HTR-8/SVneo (cell line): ENCODE results near the gene ARID3B.

Experiments used
- DNase-seq: peaks from one replicate; pipeline ENCODE4 v3.0.0; 2011; ENCODE audit warnings: low spot score, mixed read lengths; ENCODE audit not compliant: insufficient read length
- FAIRE-seq: peaks from 2 replicates; lab custom pipeline; 2011; peaks lifted over from hg19 to GRCh38; lab: Jason Lieb, UNC

ARID3B gene

DNA sequence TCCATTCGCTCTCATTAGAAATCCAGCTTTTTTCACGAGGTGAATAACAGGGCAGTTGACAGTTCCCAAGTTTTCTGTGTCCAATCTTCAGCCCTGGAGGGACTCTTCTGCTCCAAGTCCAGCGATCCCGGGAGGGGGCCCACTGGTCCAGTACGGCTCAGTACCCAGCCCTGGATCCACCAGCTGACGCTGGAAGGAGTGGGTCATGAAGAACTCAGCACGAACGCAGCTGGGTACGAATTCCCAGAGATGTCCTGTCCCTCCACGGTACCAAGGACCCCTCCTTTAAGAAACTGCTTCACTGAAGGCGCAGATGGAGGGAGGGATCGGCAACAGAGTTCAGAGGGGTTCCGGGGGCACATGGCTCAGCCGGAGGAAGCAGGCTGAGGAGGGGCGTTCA, 58.1 kb downstream of the ARID3B start:
- FAIRE-seq (no peak), DNase-seq (no peak)

DNA sequence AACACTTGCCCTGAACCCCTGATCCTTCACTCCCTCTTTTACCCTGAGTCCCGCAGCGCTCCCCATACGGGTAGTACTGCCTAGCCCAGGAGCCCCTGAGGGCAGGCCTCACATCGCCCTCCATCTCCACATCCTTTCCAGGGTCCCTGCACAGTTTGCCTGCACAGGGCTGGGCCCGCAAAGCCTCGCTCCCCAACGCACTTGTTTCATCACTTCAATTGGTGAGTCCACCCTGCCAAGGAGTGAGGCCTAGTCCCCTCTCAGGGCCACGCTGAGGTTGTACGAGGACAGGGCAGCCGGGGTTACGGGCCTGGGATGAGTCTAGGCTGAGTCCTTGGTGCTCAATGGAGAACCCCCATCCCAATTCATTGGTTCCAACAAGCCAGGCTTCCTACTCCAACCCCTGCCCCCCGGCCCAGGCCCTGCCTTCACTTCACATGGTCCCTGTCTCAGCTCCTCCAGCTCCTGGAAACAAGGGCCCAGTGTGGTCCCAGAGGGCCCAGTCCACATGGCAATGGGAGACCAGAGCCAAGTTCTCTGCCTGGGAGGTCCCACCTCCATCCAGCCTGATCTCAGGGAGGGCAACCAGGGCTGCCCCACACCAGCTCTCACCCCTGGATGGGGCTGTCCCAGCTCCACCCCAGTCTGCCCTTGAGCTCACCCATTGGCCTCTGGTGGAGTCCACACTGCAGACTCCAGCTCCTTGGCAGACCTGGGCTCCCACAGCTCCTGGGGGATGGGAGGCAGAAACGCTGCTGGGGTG, 62.2 kb downstream of the ARID3B start:
- FAIRE-seq (no peak), DNase-seq (no peak)

DNA sequence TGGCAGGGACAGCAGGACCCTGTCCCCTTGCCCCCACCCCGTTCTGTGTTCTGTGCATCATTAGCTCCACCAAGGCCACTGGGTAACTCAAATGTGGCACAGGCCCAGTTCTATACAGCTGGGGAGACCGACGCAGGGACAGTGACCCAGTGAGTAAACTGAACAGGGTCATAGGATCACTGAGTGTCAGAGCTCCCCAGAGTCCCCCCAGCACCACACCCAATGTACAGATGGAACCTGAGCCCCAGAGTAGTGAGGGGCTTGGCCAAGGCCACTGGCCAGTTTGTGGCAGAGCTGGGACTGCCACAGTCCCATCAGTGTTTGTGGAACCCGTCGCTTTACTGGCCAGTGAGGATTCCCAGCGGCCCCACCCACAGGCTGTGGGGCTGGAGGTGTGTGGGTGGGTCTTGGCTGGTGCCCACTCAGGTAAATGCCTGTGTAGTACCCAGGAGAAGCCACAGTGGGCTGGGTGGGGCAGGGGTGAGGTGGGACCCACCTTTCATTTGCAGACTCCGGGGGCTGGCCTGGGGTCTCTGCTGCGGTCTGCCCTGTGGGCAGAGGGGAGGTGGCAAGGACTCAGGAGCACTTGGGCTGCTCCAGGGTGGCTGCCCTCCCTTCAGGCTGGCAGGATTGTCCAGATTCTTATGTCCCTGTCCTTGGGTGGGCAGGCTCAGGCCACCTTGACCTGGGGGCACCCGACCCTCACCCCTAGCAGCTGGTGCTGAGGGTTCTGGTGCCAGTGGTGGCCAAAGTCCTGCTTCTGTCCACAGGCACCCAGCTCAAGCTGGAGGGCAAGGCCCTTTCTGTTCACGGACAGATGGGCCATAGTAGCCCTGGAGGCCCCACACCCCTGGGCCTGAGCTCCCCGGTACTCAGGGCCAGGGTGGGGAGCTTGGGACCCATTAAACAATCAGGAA, 63.0 kb downstream of the ARID3B start:
- DNase-seq (no peak), FAIRE-seq (no peak)

DNA sequence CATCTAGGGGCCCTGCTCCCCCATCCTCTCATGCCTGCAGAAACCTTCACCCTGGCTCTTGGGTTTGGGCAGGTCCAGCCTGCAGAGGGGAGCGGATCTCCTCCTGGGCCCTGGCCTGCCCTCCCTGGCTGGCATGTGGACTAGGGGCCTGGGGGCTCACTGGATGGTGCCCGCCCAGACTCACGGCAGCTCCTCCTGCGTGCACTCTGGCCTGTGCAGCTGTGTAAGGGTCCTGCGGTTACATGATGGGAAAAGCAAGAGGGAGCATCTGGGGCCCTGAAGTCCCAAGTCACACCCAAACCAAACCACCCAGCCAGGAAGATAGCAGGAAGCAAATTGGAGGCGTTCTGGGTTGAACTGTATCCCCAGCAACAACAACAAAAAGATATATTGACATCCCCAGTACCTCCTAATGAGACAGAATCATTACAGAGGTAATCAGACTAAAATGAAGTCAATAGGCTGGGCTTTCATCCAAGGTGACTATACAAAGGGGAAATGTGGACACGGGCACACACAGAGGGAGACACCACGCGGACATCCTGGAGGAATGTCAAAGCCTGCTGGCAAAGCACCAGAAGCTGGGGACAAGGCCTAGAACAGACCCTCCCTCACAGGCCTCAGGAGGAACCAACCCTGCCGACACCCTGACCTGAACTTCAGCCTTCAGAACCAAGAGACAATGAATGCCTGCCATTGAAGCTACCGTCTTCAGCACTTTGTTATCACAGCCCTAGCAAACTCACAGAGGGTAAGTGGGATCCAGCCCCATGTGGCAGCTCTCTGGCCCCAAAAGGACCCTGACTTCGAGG, 64.2 kb downstream of the ARID3B start:
- DNase-seq: no peak
- FAIRE-seq: no peak

DNA sequence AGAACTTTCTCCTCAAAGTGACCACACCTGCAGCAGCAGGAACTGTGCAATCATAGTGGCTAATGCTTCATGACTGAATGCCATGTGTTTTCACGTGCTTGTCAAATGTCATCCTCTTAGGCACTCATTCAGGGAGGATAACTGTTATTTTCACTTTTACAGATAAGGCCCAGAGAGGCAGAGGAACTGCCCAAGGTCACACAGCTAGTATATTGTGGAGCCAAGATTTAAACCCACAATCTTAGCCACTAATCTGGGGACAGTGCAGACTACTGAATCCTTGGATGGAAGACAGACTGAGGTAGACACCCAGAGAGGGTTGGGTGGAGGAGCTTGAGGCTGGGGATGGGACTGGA, 64.8 kb downstream of the ARID3B start:
- DNase-seq (no peak), FAIRE-seq (no peak)

DNA sequence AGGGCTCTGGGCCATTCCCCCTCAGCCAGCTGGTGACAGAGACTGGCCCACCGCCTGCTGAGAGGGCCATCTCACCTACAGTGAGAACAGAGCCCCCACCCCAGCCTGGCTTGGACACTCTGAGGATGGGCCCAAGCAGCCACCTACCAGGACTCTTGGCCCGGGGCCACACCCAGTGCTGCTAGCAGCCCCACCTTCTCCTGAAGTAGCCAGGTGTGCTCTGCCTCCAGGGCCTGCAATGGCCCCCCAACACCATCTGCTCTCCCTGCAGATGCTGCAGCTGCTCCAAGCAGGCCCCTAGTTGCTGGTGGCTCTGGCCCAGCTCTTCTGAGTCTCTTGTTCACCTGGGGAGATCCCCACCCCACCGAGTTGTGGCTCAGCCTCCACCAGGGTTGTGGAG, 67.8 kb downstream of the ARID3B start:
- DNase-seq (no peak), FAIRE-seq (no peak)

DNA sequence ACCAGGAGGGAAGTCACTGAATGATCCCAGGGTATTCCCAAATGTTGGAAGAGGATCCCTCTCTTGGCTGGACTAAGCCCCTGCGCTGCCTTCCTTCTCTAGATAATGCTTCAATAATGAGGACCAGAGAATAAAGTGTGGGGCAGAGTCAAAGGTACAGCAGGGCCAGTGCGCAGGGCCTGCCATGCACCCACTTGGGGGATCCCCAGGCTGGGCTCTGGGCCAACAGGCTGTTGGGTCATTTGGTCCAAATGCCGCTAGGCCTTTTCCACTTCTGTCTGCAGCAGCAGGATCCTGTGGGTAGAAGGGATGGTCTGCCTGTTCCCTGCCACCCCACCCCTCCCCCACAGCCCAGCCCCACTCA, 68.9 kb downstream of the ARID3B start:
- no peak for FAIRE-seq
- no peak for DNase-seq

DNA sequence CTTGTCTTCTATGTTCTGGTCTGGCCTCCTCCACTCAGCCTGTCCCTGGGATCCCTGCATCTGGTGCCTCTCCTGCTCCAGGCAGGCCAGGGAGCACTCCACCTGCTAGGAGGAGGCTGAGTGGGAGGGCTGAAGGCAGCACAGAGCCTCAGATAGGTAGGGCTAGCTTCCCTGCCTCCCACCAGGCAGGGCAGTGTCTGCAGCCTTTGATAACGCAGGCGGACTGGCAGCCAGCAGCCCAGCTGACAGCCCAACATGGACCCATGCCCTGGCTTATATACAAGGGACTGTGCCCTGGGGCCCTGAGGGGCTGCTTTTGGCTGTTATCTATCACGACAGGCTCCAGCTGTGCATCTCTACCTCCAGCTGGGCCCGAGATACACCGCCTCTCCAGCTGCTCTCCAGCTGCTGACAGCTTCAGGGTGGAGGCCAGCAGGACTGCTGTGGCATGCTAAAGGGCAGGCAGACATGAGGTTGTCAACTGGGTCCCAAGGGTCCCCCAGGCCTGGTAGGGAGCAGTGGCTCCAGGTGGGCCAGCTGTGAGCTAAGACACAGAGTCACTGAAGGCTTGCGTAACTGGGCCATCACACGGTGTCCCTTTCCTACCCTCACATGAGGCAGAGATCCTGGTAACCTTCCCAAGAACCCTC, 69.4 kb downstream of the ARID3B start:
- DNase-seq (no peak), FAIRE-seq (no peak)

DNA sequence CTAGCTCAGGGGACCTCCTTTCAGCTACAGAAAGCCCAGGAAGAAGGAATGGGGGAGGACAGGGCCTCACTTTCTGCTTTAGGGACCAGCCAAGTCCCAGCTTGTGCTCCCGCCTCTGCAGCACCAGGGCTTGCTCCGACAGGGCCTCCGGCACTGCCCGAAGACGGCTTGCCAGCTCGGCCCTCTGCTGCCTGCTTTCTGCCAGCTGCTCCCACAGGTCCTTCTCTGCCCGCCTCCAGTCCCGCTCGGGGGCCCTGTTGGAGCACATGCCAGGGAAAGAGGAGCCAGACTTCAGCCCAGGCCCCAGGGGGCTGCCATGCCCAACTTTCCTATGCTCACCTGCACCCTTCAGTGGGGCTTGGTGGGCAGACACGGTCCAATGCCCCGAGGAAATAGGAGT, 70.3 kb downstream of the ARID3B start:
- DNase-seq (no peak), FAIRE-seq (no peak)

DNA sequence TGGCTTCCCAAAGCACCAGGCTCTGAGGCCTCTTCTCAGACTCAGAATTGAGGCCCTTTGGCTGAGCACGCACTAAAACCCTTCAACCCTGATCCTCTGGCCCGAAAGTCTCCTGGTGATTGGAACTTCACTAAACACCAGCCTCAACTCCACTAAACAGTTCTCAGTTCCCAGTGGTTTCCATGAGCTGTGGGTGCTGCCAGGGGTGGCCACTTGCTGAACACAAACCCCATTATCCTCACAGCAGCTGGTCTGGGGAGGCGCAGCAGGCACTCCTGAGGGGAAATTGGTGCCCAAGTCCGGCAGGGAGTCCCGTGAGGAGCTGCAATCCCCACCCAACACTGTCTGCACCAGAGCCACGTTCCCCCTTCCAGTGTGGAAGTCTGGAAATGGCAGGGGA, 70.8 kb downstream of the ARID3B start:
- FAIRE-seq (no peak), DNase-seq (no peak)

DNA sequence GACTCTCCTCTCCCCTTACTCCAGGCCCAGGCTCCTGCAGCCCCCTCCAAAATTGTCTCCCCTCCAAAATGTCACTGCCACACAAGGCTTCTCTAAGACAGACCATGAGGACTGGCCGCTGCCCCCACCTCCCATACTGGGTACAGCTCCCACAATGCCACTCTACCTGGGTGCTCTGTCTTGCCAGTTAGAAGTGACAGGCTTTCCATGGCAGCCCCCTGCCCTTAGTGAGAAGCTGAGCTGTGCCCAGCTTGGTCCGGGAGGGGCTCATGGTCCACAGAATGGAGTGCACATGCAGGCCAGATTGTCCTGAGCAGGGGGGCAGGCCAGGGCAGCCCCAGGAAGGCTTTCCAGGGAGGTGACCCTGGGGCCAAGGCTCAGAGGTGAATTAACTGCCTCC, 71.7 kb downstream of the ARID3B start:
- FAIRE-seq (no peak), DNase-seq (no peak)

DNA sequence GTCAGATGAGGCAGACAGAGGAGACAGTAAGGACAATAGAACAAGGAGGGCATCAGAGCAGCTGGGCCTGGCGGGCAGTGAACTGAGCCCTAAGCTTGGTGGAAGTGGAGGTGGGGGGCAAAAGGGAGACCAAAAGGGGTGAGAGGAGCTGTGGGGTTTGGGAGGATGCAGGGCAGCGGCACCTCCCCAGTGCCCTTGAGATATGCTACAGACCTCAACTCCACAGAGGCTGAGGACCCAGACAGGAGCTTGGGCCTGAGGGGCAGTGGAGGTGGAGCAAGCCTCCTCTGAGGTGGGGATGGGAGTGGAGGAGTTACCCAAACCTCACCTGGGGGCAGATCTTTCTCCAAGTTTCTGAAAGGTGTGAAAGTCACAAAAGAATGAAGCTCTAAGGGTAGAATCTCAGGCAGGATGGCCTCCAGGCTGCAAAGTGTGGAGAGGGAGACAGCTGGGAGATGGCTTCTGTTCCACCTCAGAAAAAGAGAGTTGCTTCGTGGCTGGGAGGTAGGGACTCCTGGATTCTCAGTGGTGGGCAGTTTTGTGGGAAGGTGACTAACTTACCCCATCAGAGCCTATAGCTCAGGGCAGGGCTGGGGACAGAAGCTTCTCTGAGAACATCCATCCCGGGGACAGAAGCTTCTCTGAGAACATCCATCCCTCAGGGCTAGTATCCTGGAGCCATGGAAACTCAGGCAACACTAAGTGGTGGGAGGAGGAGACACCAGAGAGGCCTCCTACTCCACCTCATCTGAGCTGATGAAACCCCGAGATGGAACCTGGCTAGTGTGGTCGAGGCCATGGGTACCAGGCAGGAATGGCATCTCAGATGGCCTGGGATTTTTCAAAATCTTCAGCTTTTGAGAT, 72.3 kb downstream of the ARID3B start:
- DNase-seq: no peak
- FAIRE-seq: no peak

DNA sequence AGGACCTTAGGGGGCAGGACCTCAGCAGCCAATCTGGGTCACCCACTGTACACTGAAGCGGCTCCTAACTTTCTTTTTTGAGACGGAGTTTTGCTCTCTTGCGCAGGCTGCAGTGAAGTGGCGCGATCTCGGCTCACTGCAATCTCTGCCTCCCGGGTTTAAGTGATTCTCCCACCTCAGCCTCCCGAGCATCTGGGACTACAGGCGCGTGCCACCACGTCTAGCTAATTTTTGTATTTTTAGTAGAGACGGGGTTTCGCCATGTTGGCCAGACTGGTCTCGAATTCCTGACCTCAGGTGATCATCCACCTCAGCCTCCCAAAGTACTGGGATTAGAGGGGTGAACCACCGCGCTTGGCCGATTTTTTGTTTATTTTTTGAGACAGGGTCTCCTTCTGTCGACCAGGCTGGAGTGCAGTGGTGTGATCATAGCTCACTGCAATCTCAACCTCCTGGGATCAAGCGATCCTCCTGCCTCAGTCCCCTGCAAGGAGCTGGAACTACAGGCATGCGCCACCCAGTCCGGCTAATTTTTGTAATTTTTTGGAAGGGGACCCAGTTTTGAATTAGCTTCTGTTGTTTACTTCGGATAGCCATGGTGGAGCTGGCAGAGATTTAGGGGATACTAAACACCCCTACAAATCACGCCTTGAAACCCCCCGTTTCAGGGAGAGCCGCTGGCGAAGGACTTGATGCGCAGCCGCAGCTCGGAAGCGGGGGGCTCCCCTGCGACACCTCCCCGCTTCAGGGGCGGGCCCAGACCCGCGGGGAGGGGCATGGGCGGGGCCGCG, 73.1 kb downstream of the ARID3B start:
- peak; percentile 92 for DNase-seq
- FAIRE-seq: no peak

DNA sequence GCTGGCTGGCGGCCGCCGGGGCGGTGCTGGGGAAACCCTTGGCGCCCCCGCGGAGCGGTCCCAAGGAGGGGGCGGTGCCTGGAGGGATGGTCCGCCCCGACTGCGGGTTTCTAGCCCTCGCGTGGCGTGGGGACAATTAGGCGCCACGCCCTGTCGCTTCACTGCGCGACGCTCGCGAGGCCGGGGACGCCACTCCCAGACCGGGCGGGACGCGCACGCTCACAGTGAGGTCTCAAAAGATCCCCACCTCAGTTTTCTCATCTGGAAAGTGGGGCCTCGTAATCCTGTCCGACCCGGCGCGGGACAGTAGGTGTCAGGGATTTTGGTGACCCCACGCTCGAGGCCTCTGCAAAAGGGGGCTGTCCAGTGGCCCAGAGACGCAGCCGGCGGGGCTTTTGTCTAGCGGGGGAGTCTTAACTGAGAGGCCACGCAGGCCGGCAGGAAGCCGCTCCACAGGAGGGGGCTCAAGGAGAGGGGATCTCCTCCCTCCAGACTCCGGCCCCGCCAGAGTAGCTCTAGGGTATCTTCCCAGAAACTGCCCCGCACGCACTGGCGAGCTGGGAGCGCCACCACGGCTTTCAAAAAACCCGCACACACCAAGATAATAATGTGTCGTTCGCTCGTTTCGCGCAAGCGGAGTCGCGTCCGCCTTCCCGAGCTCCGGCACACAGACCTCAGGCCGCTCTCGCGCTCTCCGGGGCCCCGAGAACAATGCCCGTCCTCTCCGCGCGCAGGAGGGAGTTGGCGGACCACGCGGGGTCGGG, 73.9 kb downstream of the ARID3B start:
- FAIRE-seq: no peak
- DNase-seq: no peak

DNA sequence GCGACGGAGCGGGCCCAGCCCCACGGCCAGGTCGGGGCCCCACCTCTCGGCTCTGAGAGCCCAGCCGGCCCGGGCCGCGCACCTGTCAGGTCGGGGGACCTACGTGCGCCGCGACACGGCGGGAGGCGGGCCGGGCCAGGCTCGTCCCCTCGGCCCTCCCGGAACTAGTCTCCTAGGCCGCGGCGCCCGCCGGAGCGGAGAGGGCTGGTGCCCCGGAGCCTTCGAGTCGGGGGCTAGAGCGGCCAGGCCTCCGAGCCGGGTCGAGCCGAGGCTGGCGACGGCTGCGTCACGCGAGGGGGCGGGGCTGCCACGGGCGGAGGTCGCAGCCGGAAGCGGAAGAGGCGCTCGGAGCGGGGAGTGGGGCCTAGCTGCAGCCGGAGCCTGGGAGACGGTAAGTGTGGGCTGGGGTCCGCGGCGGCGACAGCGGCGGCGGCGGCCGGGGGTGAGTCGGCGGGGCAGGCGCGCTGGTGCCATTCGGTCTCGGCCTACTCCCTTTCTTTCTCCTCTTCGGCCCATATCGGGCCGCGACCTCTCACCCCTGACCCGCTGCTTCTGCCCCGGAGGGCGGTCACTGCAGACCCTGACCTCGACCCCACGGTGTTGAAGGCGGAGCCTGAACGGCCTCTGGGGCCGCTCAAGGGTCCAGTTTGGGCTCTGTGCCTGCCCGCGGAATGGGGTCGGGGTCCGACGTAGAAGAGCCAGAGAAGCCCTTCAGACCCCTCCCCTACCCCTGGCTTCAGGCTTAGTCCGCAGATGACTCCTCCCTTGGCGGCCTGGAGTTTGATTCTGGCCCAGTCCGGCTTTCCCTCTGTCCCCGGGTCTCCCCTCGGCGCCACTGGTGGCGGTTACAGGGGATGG, 74.7 kb downstream of the ARID3B start, which contains the start of gene CLK3:
Gene CLK3 (plus strand): TSS at position 329 of the 858 bp plus-strand sequence. CDS start 3,361 bp downstream, outside the sequence.
- FAIRE-seq: peak; percentile 92
- DNase-seq: peak; percentile 93

DNA sequence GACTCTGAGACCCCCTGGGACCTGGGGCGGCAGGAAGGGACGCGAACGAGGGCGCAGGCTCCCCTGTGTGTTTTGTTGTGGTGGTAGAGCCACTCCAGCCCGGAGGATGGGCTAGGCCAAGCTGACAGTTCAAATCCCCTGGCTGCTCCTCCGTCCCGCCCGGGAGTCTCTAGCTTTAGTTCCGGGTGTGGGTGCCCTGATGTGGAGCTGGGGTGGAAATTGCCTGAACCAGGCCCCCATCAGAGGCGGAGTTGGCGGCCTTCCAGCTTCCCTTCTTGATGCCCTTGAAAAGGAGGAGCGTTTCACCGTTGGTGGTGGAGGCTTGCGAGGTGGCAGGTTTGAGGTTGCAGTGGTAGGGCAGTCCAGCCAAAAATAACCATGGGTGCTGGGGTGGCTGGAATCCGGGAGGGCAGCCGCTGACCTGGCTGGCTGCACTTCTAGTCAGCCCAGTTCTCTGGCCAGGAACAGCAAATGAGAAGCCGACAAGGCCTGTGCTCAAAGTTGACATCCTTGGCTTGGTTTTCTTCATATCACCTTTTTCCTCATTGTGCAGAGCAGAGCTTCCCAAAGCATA, 75.4 kb downstream of the ARID3B start:
- FAIRE-seq (no peak), DNase-seq (no peak)

DNA sequence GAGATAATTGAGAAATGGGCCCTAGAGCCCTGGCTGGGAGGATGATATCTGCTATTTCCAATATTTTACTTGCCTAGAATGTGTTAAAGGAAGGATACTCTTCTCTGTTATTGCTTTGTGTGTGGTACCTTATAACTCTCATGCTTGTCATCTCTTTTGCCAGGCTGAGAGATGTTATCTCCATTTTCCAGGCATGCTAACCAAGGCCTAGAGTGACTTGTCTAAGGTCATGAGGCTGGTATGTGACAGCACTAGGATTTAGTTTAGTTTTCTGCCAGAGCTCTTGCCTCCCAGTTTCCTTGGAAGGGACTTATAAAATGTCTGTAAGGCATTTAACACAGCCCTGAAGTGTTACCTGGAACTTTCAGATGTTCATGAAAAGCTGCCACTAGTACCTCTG, 76.0 kb downstream of the ARID3B start:
- FAIRE-seq (no peak), DNase-seq (no peak)
